GM23248 (cell line): Measurements from ENCODE around the gene CFL1.

Source experiments
- EZH2 ChIP-seq: fragments of 200-600 bp; sonication (generic); IDR thresholded peaks from 2 replicates; pipeline ENCODE4 v1.6.1; 2018; ENCODE audit warnings: antibody characterized with exemption, mild to moderate bottlenecking; ENCODE audit not compliant: insufficient read depth, poor library complexity, severe bottlenecking
- EZH2phosphoT487 ChIP-seq: fragments of 200-600 bp; sonication (generic); IDR thresholded peaks from 2 replicates; pipeline ENCODE4 v1.6.1; 2018; ENCODE audit warnings: antibody characterized with exemption, moderate library complexity, mild to moderate bottlenecking, low read depth; ENCODE audit not compliant: insufficient read depth

- TF ChIP-seq EZH2 (no peak), EZH2phosphoT487 (no peak)
Measured at GRCh38 chr11:65895482-65895981, 37.6 kb upstream of the CFL1 start.
